ENCODE data around the gene TSC22D4. TPM values are rescaled to one million over a fixed set of nuclear protein-coding genes. Genes with fewer than 3 reads are reported as not detected.

TSC22D4 gene
- total RNA-seq, 1 donor from 2014 or later, result 53.4 TPM

GRCh38 chr7:100465702-100466311 lies 13.2 kb downstream of the TSC22D4 start:
- Histone ChIP-seq H3K4me3 (ENCODE audit: insufficient read depth, low read depth, low read length) (no peak overlapping the region), H3K27ac (ENCODE audit: low read depth, low read length) (no peak overlapping the region), H3K79me2 (ENCODE audit: insufficient read depth, low read length) (no peaks in the 10 kb centered on the region), H3K9me3 (ENCODE audit: insufficient read depth, low read depth, low read length) (no peaks in the 10 kb centered on the region), H3K4me2 (ENCODE audit: low read length) (peak overlapping the region; percentile 44), H3K4me1 (ENCODE audit: insufficient read depth, low read length) (peaks cover 18% of the 10 kb centered on the region), H3K36me3 (ENCODE audit: insufficient read depth, low read length) (no peaks in the 10 kb centered on the region), H2AFZ (ENCODE audit: low read depth, low read length) (no peak overlapping the region), H3K9ac (ENCODE audit: low read length) (no peak overlapping the region), H4K20me1 (ENCODE audit: insufficient read depth, low read length) (peaks cover 25% of the 10 kb centered on the region), H3K27me3 (ENCODE audit: insufficient read depth, low read length) (no peaks in the 10 kb centered on the region)
- Mint-ChIP-seq H3K4me1 (ENCODE audit: low read depth, unreplicated experiment) (peaks cover 2% of the 10 kb centered on the region), H3K9me3 (ENCODE audit: unreplicated experiment) (no peaks in the 10 kb centered on the region), H3K27ac (ENCODE audit: unreplicated experiment) (peak overlapping the region; percentile 14), H3K27me3 (ENCODE audit: low read depth, unreplicated experiment) (no peaks in the 10 kb centered on the region), H3K4me3 (ENCODE audit: unreplicated experiment) (no peak overlapping the region), H3K36me3 (ENCODE audit: low read depth, unreplicated experiment) (peaks cover 7% of the 10 kb centered on the region)
- no peak for TF ChIP-seq EZH2 (IDR thresholded peaks at IDR 0.05; ENCODE audit: insufficient read depth, low read length)
- peak; percentile 40 for TF ChIP-seq CTCF (IDR thresholded peaks at IDR 0.05; ENCODE audit: insufficient read depth, low read depth, low read length)
- DNase-seq (ENCODE audit: low read depth), result peak; percentile 55
- FAIRE-seq, result no peak

GRCh38 chr7:100465299-100465698 lies 13.7 kb downstream of the TSC22D4 start:
- no peaks in the 10 kb centered on the region for H3K79me2 ChIP-seq (ENCODE audit: insufficient read depth, low read length)
- no peaks in the 10 kb centered on the region for H3K27me3 ChIP-seq (ENCODE audit: insufficient read depth, low read length)
- H3K27ac Mint-ChIP-seq (ENCODE audit: unreplicated experiment), result peak overlapping the region; percentile 14
- no peaks in the 10 kb centered on the region for H3K9me3 Mint-ChIP-seq (ENCODE audit: unreplicated experiment)
- H3K4me3 Mint-ChIP-seq (ENCODE audit: unreplicated experiment), result no peak overlapping the region
- peaks cover 20% of the 10 kb centered on the region for H4K20me1 ChIP-seq (ENCODE audit: insufficient read depth, low read length)
- H3K4me2 ChIP-seq (ENCODE audit: low read length), result peak overlapping the region; percentile 17
- H3K9me3 ChIP-seq (ENCODE audit: insufficient read depth, low read depth, low read length), result no peaks in the 10 kb centered on the region
- no peak overlapping the region for H3K4me3 ChIP-seq (ENCODE audit: insufficient read depth, low read depth, low read length)
- no peaks in the 10 kb centered on the region for H3K27me3 Mint-ChIP-seq (ENCODE audit: low read depth, unreplicated experiment)
- H3K9ac ChIP-seq (ENCODE audit: low read length), result no peak overlapping the region
- H2AFZ ChIP-seq (ENCODE audit: low read depth, low read length), result no peak overlapping the region
- no peak for FAIRE-seq
- peaks cover 2% of the 10 kb centered on the region for H3K4me1 Mint-ChIP-seq (ENCODE audit: low read depth, unreplicated experiment)
- peak; percentile 24 for DNase-seq (ENCODE audit: low read depth)
- H3K4me1 ChIP-seq (ENCODE audit: insufficient read depth, low read length), result peaks cover 18% of the 10 kb centered on the region
- TF ChIP-seq EZH2 (IDR thresholded peaks at IDR 0.05; ENCODE audit: insufficient read depth, low read length) (no peak), CTCF (IDR thresholded peaks at IDR 0.05; ENCODE audit: insufficient read depth, low read depth, low read length) (no peak)
- peaks cover 5% of the 10 kb centered on the region for H3K36me3 Mint-ChIP-seq (ENCODE audit: low read depth, unreplicated experiment)
- no peak overlapping the region for H3K27ac ChIP-seq (ENCODE audit: low read depth, low read length)
- H3K36me3 ChIP-seq (ENCODE audit: insufficient read depth, low read length), result no peaks in the 10 kb centered on the region

GRCh38 chr7:100464791-100465190 lies 14.2 kb downstream of the TSC22D4 start:
- peaks cover 2% of the 10 kb centered on the region for H3K4me1 Mint-ChIP-seq (ENCODE audit: low read depth, unreplicated experiment)
- no peak overlapping the region for H3K27ac Mint-ChIP-seq (ENCODE audit: unreplicated experiment)
- H3K36me3 ChIP-seq (ENCODE audit: insufficient read depth, low read length), result no peaks in the 10 kb centered on the region
- FAIRE-seq (no peak), DNase-seq (ENCODE audit: low read depth) (no peak)
- H3K36me3 Mint-ChIP-seq (ENCODE audit: low read depth, unreplicated experiment), result peaks cover 5% of the 10 kb centered on the region
- peaks cover 18% of the 10 kb centered on the region for H3K4me1 ChIP-seq (ENCODE audit: insufficient read depth, low read length)
- peaks cover 15% of the 10 kb centered on the region for H4K20me1 ChIP-seq (ENCODE audit: insufficient read depth, low read length)
- no peak overlapping the region for H2AFZ ChIP-seq (ENCODE audit: low read depth, low read length)
- H3K27me3 ChIP-seq (ENCODE audit: insufficient read depth, low read length), result no peaks in the 10 kb centered on the region
- no peak overlapping the region for H3K27ac ChIP-seq (ENCODE audit: low read depth, low read length)
- no peak overlapping the region for H3K4me3 Mint-ChIP-seq (ENCODE audit: unreplicated experiment)
- no peaks in the 10 kb centered on the region for H3K27me3 Mint-ChIP-seq (ENCODE audit: low read depth, unreplicated experiment)
- no peaks in the 10 kb centered on the region for H3K79me2 ChIP-seq (ENCODE audit: insufficient read depth, low read length)
- no peaks in the 10 kb centered on the region for H3K9me3 Mint-ChIP-seq (ENCODE audit: unreplicated experiment)
- no peak for TF ChIP-seq EZH2 (IDR thresholded peaks at IDR 0.05; ENCODE audit: insufficient read depth, low read length)
- TF ChIP-seq CTCF (IDR thresholded peaks at IDR 0.05; ENCODE audit: insufficient read depth, low read depth, low read length), result no peak
- no peak overlapping the region for H3K4me3 ChIP-seq (ENCODE audit: insufficient read depth, low read depth, low read length)
- no peaks in the 10 kb centered on the region for H3K9me3 ChIP-seq (ENCODE audit: insufficient read depth, low read depth, low read length)
- H3K4me2 ChIP-seq (ENCODE audit: low read length), result no peak overlapping the region
- no peak overlapping the region for H3K9ac ChIP-seq (ENCODE audit: low read length)
